Left lobe of liver (tissue), 2 donors: ENCODE results near the gene ZEB2. TPM values are rescaled to one million over a fixed set of nuclear protein-coding genes. Genes with fewer than 3 reads are reported as not detected.

Experiments
- ATAC-seq: fragments of 200-7000 bp; cut with Tn5 transposase; one replicate; pipeline ENCODE4 v1.9.1; 2020; ENCODE audit warnings: mild to moderate bottlenecking, moderate library complexity
- DNase-seq: peaks from one replicate; pipeline ENCODE4 v3.0.0-alpha.2; 2020; ENCODE audit warnings: low spot score
- total RNA-seq: library from RNA; stranded (reverse); gene quantifications from one replicate; pipeline ENCODE4 v1.2.1, GENCODE V29; 2021
- donor health status: DM: no; HTN: no; CAD: no; lungs with moderate emphysema.
- donor health status: DM: no; HTN: yes; CAD: no.

ZEB2 gene
- total RNA-seq, 1 donor from 2014 or later: 19.3 TPM

DNA sequence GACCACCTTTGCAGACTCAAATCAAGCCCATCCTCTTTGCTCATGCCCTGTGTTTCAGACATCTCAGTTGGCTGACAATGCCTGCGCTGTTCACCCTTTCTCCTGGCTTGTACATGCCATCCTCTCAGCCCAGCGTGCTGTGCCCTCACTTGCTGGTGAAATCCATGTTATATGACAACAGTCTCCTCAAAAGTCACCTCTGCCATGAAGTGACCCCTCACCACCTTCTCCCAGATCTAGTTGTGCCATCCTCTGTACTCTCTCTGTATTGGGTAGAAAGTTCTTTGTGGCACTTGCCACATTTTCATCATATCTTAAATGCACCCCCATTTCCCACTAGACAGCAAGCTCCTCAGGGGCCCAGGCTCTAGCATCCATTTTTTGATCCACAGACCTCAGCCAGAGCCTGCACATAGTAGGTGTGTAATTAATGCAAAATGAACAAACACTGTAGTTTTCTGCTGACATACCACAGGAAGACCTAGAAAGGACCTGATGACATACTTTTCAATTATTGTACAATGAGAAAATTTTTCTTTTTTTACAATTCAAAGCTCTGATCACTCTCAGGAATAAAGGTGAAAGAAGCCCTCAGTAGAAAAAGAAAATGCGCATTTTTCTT lies 22.8 kb downstream of the ZEB2 start:
- ATAC-seq (no peak), DNase-seq (no peak)

DNA sequence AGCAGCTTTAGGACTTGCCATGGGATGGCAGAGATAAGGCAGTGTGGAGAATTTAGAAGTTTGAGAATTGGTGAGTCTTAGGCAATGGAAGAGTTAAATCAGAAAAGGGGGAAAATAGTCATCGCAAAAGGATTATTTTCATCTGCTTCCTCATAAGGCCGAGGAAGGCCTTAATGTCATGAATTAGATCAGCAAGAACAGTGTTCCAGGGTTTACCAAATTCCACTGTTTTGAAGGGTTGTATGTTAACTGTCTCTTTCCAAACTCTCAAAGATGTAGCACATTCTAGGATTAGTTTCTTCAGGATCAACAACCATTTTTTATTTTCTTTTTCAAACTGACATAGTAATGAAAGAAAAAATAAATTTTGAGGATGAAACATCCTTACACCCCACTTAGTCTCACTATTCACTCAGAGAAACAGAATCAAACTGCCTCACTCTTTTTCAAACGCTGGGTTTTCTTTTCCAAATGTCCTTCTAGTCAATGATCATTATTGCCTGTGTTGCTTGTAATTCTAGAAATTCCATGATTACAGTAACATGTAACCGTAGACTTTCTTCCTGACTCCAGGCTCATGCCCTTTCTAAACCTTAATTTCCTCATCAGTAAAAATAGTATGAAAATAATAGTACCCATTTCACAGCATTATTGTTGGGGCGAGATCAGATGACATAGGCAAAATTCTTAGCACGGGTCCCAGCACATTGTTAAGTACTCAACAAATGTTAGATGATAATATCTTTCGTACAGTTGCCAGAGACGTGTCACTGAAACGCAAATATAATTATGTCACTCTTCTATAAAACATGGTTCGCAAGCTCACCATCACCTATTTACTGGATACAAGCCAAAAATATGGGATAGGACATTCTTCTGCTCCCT lies 23.6 kb downstream of the ZEB2 start:
- no peak for DNase-seq

DNA sequence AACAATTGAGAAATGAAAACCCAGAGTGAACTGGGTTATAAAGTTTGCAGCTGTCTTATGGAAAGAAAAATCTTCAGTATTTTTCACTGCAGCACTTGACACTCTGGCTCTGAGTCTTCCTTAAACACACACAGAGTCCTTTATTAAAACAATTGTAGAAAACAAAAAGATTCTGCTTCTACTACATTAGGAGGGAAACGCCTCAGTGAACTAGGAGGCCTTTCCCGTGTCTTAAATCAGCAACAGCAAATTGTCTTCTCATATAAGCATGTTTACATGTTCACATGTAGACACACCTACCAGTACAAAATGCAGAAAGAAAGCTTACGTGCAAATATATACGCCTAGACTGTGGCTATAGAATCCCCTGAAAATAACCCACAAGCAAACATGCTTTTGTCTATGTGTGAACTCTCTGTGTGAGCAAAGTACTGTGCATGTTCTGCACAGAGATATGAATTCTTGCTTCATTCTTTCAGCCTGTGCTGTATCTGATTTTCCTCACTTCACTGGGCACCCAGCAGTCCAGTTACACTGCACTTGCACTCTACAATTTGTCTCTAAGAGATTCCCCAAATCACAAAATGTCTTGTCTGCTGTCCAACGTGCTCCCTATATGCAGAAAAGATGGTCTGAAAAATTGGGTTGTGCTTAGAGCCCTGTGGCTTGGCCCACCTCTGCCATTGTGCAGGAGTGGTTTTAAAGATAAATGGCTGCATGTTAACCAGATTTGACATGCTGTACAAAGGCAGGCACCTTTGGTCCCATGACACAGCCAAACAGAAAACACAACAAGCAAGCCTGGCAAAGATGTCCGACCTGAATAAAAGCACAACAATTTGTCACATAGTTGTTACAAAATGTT lies 24.5 kb downstream of the ZEB2 start:
- DNase-seq (no peak), ATAC-seq (no peak)

More for the DNA sequence above, 23.6 kb downstream of the ZEB2 start:
- ATAC-seq: no peak

DNA sequence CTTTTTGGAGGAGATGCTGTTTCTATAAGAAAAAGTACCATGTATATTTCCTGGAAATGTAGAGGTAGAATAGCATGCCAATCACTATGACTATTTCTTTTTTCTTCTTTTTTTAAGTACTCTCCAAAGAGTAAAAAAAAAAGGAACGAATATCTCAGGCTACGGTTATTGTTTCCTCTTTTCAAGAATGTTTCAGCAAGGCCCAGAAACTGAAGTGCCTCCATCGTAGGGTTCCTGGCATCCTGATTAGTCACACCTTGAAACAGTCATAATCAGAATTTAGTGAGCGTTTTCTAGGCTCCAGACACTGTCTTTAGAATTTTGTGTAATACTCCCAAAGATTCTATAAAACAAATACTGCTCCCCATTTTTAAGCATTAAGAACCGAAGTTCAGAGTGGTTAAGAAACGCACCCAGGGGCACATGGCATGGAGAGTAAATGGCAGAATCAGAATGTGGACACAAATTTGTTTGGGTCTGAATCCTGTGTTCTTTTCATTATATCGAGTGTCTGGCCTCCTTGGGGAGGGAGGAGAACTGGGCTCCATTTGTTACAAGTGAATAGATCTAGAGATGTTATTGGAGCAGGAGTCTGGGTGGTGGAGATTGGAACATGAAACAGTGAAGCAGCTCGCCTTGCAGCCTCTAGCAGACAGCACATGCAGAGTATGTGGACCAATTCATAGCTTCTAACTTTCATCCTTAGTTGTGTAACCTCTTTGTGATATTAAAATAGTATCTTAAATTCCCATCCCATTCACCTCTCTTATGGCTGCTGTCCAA lies 26.7 kb downstream of the ZEB2 start:
- ATAC-seq (no peak), DNase-seq (no peak)

DNA sequence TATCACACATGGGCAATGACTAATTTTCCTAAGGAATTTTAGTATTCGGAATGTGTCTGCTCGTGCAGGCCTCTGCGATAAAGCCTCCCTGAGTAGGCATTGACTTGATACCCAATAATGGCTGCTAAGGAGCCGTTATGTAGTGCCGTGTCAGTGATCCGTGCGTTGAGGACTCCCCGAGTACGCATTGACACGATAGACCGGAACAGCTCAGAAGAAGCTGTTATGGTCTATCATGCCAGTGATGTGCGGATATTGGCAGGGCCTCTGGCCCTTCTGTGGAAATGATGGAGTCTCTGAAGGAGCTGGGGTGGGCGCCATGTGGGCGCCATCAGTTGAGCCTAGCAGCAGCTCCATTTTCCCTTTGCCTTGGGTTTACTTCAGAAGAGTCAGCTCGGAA lies 29.1 kb downstream of the ZEB2 start:
- ATAC-seq (no peak), DNase-seq (no peak)

DNA sequence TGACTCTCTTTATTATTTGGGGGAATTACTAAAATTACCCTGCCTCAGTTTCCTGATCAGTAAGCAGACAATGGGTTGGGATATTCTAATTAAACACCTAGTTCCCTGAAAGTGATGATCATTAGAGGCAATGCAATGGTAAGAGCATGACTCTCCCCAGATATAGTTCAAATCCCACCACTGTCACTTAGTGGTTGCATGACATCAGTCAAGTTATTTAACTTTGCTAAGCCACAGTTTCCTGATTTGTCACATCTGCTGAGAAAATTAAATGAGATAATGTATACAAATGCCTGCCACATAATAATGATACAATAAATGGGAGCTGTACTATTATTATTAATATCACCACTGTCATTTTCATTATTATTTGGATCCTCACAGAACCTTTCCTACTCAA lies 29.9 kb downstream of the ZEB2 start:
- DNase-seq: no peak
- no peak for ATAC-seq

DNA sequence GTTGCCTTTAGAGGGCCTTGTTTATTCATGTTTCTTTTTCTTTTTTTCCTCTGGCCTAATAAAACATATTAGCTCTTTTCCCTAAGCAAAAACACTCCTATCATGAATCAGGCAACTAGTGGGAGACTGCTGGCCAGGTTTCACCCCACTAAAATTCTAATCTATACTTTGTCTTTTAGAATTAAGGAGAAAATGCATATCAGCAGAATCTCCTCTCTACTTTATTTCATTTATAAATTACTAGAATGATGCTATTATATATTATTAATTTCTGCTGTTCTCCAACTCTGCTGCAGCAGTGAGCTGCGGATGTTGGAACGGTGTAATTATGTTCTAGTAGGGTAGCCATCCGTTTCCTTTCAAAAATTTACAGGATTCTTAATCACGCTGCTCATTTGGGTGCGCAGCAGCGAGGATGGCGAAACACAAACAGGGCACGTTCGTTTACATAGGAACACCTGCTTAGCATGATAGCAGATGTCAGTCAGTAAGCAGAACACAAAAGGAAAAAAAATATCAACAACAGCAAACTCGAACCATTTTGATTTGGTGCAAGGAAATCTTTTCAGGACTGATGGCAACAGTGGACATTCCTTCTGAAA lies 30.5 kb downstream of the ZEB2 start:
- no peak for ATAC-seq
- DNase-seq: no peak

DNA sequence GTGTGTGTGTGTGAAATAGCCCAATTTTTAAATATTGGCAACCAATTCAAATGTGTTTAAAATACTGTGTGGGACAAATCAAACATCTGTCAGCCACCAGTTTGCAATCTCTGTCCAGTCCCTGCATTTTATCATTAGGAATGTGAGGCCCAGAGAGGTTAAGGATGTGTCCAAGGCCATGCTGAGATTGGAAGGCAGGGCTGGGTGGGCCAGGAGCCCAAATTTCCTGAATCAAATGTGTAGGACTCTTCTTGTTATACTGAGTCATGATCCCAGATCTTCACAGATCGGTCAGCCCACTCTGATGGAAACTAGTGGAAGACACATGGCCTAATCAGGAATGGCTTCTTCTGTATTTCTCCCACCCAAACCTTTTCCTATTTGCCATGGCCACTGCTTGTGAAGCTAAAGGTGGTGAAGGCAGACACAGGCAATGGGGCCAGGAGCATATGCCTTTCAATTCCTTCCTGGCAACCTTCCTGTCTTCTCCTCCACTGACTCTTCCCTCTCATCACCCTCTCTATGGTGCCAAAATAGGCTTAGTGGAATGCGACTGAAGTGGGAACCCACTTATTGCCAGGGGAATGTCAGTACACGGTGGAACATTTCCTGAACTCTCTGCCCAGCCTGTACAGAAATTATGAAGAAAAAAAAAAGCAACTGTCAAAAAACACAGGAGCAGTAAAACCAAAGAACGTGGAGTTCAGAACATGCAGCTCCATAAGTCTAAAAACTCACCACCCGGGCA lies 35.5 kb downstream of the ZEB2 start:
- no peak for ATAC-seq
- no peak for DNase-seq

DNA sequence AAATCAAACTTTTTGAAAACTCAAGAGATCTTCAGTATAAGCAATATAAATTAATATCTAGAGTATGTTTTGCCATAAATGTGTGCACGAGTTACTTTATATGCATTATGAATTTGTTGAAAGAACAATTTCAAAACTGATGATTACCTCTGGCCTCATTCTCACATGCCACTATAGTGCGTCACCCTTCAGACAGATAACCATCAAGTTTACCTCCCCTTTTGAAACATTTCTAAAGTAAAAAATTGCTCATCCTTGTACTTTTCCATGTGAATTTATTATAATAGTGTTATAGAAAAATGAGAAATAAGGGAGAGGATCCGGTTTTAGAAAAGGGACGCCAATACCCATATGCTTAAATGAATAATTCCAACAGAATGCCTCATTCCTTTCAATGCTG lies 38.3 kb downstream of the ZEB2 start:
- no peak for DNase-seq
- no peak for ATAC-seq

DNA sequence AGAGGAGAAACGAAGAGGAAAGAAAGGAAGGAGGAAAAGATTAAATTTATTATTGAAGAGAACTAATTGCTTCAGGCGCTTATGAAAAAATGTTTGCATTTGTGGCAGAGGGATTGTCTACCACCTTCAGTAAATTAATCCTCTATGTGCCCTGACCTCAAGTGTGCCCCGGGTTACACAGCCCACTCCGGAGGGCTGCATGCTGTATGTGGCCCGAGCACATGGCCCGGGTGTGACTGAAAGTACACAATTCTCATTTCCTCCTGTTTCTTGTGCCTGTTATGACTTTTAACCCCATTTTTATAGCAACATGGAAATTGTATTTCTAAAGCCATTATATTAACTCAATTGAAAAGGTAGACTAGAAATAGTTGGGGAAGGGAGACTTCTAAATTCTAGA lies 38.8 kb downstream of the ZEB2 start:
- ATAC-seq (no peak), DNase-seq (no peak)

DNA sequence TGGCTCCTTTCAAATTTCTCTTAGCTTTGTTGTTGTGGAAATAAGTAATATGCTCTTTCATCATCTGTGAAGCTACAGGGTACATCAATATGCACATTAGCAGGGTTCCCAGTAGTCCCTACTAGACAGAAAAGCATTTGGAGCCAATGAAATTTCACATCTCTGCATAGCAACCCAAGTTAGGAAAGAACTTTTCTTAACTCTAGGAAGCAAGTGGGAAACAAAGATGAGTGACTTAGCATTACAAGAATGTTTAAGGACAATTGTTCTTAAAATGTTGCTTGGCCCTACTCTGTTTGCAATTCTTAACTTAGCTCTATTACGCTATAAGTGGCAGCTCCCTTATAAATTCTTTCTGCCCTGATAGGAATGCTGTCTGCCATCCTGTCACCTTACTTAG lies 39.6 kb downstream of the ZEB2 start:
- ATAC-seq (no peak), DNase-seq (no peak)

DNA sequence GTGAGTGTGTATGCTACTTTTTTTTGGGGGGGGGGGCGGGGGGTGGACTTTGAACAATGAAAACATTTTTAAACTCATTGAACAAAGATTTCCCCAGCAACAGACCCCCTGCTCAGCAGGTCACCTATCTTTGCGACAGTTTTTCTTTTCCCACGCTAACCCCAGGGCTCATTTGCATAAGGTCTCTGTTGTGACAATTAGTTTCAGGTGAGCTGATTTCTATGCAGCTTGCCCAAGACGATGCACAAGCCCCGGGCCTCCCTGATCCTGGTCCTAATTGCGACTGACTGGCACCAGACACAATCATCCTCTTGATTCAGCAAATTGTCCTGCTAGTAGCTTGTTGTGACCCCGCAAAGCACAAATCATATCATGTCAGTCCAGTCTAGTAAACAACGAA lies 40.3 kb downstream of the ZEB2 start:
- no peak for ATAC-seq
- no peak for DNase-seq

DNA sequence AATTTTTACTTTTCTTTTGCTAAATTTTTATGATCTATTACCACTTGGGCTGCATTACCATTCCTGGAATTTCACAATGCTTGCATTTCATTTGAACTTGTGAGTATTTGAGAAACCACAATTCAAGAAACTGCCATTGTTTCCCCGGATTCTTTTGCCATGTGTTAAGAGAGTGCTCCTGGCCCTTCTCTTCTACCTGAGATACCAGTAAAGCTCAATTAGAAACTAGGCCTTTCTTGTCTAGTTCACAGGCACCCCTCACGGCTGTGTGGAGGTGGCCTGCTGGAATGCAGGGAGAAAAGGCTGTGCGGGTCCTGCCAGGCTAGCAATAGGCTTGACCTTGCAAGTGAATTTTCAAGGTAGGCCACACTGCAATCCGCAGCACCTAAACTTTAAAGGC lies 40.8 kb downstream of the ZEB2 start:
- ATAC-seq (no peak), DNase-seq (no peak)

DNA sequence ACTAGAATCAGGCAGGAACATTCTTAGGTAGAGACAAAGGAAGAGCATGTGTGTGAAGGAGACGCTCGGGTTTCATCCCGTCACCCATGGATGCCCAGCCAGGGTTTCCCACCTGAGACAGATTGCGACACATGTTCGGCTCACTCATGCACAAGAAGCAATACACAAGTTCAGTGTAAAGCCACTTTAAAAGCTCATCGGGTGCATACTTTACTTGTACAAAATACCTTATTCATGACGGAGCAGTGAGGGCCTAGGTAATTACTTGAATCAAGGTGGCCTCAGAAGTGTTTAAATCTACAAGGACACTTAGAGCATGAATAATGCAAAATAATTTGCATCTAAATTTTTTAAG lies 42.0 kb downstream of the ZEB2 start:
- DNase-seq (no peak), ATAC-seq (no peak)

DNA sequence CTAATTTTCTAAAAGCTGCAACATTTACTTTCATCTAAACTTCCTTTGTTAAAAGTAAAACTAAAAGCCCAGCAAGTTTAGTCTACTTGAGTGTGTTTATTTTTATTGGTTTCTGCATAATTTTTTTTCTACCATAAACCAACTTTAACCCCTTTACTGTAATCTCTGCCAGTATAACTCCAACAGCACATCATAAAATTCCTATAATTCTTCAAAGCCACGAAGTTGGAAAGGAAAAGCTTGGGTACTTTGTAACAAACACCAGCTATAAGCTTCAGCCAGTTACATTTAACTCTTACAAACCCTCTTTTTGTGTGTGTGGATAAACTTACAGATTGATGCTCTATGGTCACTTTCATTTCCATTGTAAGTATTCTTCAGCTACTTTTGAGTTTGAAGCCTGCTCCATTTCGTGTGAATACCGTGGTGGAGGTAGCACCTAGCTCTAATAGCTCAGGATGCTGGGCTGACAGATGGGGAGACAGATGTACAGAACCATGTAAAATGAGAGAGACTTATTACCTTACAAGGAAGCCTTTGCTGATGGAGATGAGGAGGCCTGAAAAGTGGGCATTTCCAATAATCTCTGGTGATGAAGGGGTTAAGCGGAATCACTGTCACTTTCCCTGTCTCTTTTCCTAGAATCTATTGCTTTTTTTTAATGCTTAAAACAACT lies 42.5 kb downstream of the ZEB2 start:
- no peak for ATAC-seq
- DNase-seq: no peak

DNA sequence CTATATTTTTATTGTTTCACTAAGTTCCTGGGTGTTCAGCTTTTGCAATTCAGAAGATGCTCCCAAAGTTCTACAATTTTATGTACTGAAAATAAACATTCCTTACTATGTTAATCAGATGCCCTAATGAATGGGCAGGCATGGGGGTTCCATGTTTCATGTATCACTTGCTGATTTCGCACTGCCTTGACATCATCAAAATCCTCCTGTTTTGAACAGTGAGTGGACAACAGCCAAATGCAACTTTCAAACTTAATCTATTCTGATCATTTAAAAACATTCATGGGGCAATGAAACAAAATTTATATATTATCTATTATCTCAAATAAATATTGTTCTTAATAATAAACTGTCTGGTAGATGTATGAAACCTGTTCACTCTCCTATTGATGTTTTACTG lies 43.2 kb downstream of the ZEB2 start:
- ATAC-seq: no peak
- DNase-seq: no peak

DNA sequence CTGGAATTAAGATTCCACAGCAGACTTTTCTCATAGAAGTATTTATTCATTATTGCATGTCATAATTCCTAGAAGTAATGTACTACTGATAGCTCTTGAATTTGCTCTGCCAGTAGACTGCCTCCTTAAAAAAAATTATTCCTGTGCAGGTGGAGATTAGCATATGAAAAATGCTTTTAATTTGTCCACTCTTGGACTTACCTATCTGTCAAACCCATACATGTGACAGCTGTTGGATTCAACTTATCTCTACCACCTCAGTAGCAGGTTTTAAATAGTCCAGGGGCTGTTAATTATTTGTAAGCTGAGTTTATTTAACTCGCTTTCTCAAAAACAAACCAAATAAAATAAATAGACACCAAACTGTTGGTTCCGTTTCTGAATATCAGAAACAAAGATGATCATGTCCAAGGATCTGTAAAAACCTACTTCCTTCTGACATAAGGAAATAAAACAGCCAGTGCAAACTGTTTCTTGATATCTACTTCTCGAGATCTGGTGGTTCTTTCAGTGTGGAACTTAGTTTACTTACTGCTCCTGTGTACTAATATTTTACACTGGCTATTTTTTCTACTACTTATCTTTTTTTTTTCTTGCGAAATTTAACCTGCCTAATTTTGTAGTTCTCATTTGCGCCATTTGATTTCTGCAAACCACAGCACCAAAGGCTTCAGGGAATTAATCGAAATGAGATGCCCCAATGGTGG lies 44.2 kb downstream of the ZEB2 start:
- ATAC-seq: no peak
- DNase-seq: no peak

DNA sequence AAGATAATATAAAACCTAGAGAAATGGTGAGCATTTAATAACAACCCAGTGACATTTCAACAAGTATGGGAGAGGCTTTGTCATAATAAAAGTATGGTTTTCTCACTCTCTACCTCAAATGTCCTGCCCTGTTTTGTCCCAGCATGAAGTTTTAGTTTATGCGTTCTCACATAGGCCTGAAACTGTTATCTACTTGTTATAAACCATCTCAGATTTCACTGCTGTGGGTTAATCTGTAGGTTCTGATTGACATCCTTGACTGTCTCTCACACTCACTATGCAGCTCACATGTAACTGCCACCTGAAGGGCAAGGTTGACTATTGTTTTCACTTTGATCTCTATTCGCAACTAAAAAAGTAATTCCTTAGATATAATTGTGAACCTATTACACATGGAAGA lies 44.9 kb downstream of the ZEB2 start:
- ATAC-seq: no peak
- DNase-seq: no peak

DNA sequence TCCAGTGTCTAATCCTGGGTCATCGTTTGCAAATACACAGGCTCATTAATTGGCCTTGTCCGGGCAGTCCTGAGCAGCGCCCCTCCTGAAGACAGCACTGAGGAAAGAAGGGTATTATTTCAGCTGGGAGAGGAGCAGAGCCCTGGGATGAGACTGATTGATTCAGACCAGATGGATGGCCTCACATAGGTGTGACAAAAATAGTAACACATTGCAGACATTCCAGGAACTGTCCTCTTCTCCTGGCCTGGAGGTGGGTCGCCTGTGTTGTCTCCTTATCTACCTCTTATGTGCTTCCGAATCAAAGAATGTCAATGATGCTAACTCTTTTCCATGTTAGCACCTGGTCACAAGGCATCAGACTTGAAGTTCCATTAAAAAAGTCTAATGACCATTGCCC lies 45.9 kb downstream of the ZEB2 start:
- no peak for DNase-seq
- ATAC-seq: no peak
